Suprapubic skin (tissue), 4 donors: ENCODE results near the gene SHMT2. TPM values are rescaled to one million over a fixed set of nuclear protein-coding genes. Genes with fewer than 3 reads are reported as not detected.

Experiments used
- DNase-seq, 2 donors: peaks; one replicate each; pipeline ENCODE4 v3.0.0-alpha.2; 2019; ENCODE audit warnings: low spot score in 2 of 2
- H3K27ac ChIP-seq: fragments of 200-600 bp; sonication (generic); one replicate; pipeline ENCODE4 v1.5.1; 2019
- H3K27me3 ChIP-seq: fragments of 200-600 bp; sonication (generic); one replicate; pipeline ENCODE4 v1.5.1; 2019
- H3K36me3 ChIP-seq: fragments of 200-600 bp; sonication (generic); one replicate; pipeline ENCODE4 v1.5.1; 2019
- H3K4me1 ChIP-seq: fragments of 200-600 bp; sonication (generic); one replicate; pipeline ENCODE4 v1.5.1; 2019
- H3K4me3 ChIP-seq: fragments of 200-600 bp; sonication (generic); one replicate; pipeline ENCODE4 v1.5.1; 2019; ENCODE audit warnings: mild to moderate bottlenecking
- H3K9me3 ChIP-seq: fragments of 200-600 bp; sonication (generic); one replicate; pipeline ENCODE4 v1.5.1; 2019
- CTCF ChIP-seq, 2 donors: fragments of 200-600 bp in 1 of 2; fragments of 450-650 bp in 1 of 2; sonication (generic) in 1 of 2; IDR thresholded peaks; one replicate each; pipeline ENCODE4 v1.5.1; 2016 to 2019; ENCODE audit warnings: antibody characterized with exemption in 2 of 2, mild to moderate bottlenecking in 1 of 2, moderate library complexity in 1 of 2
- EP300 ChIP-seq: sonication (generic); formaldehyde crosslinking; IDR thresholded peaks from one replicate; pipeline ENCODE4 v1.6.1; 2017; ENCODE audit warnings: antibody characterized with exemption
- POLR2A ChIP-seq, 2 donors: fragments of 450-650 bp; IDR thresholded peaks; one replicate each; pipeline ENCODE4 v1.6.1; 2017; ENCODE audit warnings: antibody characterized with exemption in 2 of 2, mild to moderate bottlenecking in 2 of 2, moderate library complexity in 2 of 2
- POLR2AphosphoS5 ChIP-seq, 3 donors: sonication (generic); formaldehyde crosslinking; IDR thresholded peaks; one replicate each; pipeline ENCODE4 v1.6.1; 2017; ENCODE audit warnings: antibody characterized with exemption in 3 of 3
- WGBS: methylation state at CpG from one replicate; pipeline ENCODE4 v1.1.5; 2018; 5-methylcytosine and 5-hydroxymethylcytosine counted together
- total RNA-seq, 4 donors: library from RNA; depleted of rRNA; stranded (reverse); fragments of >200 nt; gene quantifications; one replicate each; pipeline ENCODE4 v1.1.0, GENCODE V29; 2016

SHMT2 gene
- total RNA-seq, 4 donors from 2014 or later: 53.5 to 87.2 (median 70.3) TPM

DNA sequence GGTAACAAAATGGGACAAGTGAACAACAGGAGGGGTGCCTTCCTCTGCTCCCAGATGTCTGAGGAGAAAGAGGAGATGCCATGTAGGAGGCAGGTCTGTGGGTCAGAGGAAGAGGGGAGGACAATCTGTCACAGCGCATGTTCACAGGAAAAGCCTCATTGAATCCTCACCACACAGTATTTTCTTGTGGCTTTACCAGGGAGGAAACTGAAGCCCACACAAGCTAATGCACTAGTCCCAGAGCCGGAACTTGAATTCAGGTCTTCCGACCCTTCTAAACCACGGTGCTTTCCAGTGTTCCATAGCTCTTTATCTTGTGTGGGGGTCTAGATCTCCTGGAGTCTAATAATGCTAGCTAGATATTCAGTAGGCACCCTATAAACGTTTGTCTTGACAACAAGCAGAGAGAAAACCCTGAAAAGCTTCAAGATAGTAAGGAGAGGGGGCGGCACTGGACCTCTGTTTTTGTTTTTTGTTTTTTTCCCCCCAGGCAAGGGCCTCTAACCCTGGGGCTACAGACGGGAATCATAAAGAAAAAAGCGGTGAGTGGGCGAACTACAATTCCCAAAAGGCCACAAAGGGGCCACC, 371 bp upstream of the SHMT2 start:
- WGBS: 11% methylated on average over 9 of the region's 9 CpGs
- no peak for DNase-seq
- Histone ChIP-seq H3K9me3 (no peaks in the 10 kb centered on the region), H3K36me3 (peaks cover 30% of the 10 kb centered on the region), H3K4me3 (peak overlapping the region; percentile 71), H3K27me3 (peaks cover 30% of the 10 kb centered on the region), H3K4me1 (peaks cover 36% of the 10 kb centered on the region), H3K27ac (peak overlapping the region; percentile 82)
- TF ChIP-seq EP300: no peak
- TF ChIP-seq POLR2AphosphoS5 (IDR thresholded peaks at IDR 0.05): no peak
- no peak for TF ChIP-seq POLR2A (IDR thresholded peaks at IDR 0.05)
- TF ChIP-seq CTCF (IDR thresholded peaks at IDR 0.05): no peak

- no peak for DNase-seq
- Histone ChIP-seq H3K9me3 (no peaks in the 10 kb centered on the region), H3K27me3 (peaks cover 17% of the 10 kb centered on the region), H3K4me1 (peaks cover 48% of the 10 kb centered on the region), H3K4me3 (peak overlapping the region; percentile 71), H3K36me3 (peaks cover 36% of the 10 kb centered on the region), H3K27ac (peak overlapping the region; percentile 82)
- WGBS: 49% methylated on average over 10 of the region's 10 CpGs
- no peak for TF ChIP-seq EP300
- no peak for TF ChIP-seq POLR2AphosphoS5 (IDR thresholded peaks at IDR 0.05)
- no peak for TF ChIP-seq CTCF (IDR thresholded peaks at IDR 0.05)
- no peak for TF ChIP-seq POLR2A (IDR thresholded peaks at IDR 0.05)
Observed at GRCh38 chr12:57230381-57231155, 1.1 kb downstream of the SHMT2 start.

DNA sequence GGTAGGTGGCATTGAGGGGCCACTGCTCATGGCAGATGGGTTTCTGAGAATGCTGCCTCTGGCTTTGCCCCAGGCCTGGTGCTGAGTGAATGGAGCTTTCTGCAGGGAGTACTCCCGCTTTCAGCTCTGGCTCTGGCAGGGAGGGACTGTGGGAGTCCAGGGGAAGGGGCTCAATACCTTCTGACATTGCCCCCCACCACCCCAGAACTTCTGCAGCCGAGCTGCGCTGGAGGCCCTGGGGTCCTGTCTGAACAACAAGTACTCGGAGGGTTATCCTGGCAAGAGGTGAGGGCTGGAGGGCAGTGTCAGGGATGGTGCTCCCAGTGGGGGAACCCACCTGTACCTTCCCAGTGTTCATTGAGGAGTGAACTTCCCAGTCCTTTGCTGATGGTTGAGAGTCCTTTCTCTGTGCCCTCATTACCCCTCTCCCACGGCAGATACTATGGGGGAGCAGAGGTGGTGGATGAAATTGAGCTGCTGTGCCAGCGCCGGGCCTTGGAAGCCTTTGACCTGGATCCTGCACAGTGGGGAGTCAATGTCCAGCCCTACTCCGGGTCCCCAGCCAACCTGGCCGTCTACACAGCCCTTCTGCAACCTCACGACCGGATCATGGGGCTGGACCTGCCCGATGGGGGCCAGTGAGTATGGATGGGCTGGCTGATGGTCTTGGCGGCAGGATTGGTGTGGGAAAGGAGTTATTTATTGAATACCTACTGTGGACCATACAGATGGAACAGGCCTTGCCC, 1.9 kb downstream of the SHMT2 start:
- no peak for DNase-seq
- TF ChIP-seq POLR2AphosphoS5 (IDR thresholded peaks at IDR 0.05) (no peak), EP300 (no peak), CTCF (IDR thresholded peaks at IDR 0.05) (no peak), POLR2A (IDR thresholded peaks at IDR 0.05) (no peak)
- Histone ChIP-seq H3K36me3 (peaks cover 36% of the 10 kb centered on the region), H3K27ac (no peak overlapping the region), H3K9me3 (no peaks in the 10 kb centered on the region), H3K4me1 (peaks cover 57% of the 10 kb centered on the region), H3K27me3 (peaks cover 13% of the 10 kb centered on the region), H3K4me3 (no peak overlapping the region)
- WGBS: 87% methylated on average over 7 of the region's 13 CpGs

GRCh38 chr12:57232156-57232756, 2.7 kb downstream of the SHMT2 start:
- TF ChIP-seq CTCF (IDR thresholded peaks at IDR 0.05): no peak
- TF ChIP-seq POLR2A (IDR thresholded peaks at IDR 0.05): no peak
- no peak for TF ChIP-seq EP300
- TF ChIP-seq POLR2AphosphoS5 (IDR thresholded peaks at IDR 0.05): no peak
- Histone ChIP-seq H3K4me3 (no peak overlapping the region), H3K4me1 (peaks cover 59% of the 10 kb centered on the region), H3K27ac (no peak overlapping the region), H3K27me3 (peaks cover 8% of the 10 kb centered on the region), H3K36me3 (peaks cover 36% of the 10 kb centered on the region), H3K9me3 (no peaks in the 10 kb centered on the region)
- no peak for DNase-seq
- WGBS: 78% methylated on average over 16 of the region's 19 CpGs
